Cardiac fibroblast (primary cell): ENCODE measurements around the gene GRIN2A.

Experiments
- DNase-seq, 2 donors: peaks; one replicate each; pipeline versions ENCODE4 v3.0.0 to v3.0.0-alpha.2; 2010; ENCODE audit warnings: low read depth in 2 of 2
- H3K4me3 ChIP-seq, 2 donors: replicated peaks in 1 of 2; 1 replicate in 1 of 2; 2 replicates in 1 of 2; pipeline ENCODE4 v1.5.1; 2011; ENCODE audit warnings: low read depth in 2 of 2, low read length in 2 of 2, mild to moderate bottlenecking in 2 of 2, moderate library complexity in 1 of 2
- TF ChIP-seq, protein P1 (sequence below): IDR thresholded peaks from one replicate; pipeline ENCODE4 v1.5.1; 2011; ENCODE audit warnings: low read depth, mild to moderate bottlenecking, low read length, inconsistent platforms

The GRIN2A gene

DNA sequence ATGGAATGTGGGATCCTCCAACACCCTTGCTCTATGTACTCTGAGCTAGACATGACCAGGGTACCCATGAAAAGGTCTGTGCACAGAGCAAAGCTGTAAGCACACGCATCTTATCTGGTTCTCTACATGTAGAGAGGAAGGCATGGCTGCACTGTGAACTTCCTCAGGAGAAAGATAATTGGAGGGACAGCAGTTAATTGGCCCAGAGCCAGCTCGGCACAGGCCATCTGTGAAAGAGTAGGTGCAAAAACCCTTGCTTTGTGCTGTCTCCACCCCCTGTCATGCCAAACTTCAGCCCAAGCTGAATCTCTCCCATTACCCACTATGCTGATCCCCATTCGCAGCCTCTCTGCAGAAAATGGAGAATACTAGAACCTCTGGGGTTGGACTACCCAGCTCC lies 241.0 kb downstream of the GRIN2A start:
- H3K4me3 ChIP-seq = no peak overlapping the region
- no peak for DNase-seq
- TF ChIP-seq, protein P1, sequence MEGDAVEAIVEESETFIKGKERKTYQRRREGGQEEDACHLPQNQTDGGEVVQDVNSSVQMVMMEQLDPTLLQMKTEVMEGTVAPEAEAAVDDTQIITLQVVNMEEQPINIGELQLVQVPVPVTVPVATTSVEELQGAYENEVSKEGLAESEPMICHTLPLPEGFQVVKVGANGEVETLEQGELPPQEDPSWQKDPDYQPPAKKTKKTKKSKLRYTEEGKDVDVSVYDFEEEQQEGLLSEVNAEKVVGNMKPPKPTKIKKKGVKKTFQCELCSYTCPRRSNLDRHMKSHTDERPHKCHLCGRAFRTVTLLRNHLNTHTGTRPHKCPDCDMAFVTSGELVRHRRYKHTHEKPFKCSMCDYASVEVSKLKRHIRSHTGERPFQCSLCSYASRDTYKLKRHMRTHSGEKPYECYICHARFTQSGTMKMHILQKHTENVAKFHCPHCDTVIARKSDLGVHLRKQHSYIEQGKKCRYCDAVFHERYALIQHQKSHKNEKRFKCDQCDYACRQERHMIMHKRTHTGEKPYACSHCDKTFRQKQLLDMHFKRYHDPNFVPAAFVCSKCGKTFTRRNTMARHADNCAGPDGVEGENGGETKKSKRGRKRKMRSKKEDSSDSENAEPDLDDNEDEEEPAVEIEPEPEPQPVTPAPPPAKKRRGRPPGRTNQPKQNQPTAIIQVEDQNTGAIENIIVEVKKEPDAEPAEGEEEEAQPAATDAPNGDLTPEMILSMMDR = no peak

DNA sequence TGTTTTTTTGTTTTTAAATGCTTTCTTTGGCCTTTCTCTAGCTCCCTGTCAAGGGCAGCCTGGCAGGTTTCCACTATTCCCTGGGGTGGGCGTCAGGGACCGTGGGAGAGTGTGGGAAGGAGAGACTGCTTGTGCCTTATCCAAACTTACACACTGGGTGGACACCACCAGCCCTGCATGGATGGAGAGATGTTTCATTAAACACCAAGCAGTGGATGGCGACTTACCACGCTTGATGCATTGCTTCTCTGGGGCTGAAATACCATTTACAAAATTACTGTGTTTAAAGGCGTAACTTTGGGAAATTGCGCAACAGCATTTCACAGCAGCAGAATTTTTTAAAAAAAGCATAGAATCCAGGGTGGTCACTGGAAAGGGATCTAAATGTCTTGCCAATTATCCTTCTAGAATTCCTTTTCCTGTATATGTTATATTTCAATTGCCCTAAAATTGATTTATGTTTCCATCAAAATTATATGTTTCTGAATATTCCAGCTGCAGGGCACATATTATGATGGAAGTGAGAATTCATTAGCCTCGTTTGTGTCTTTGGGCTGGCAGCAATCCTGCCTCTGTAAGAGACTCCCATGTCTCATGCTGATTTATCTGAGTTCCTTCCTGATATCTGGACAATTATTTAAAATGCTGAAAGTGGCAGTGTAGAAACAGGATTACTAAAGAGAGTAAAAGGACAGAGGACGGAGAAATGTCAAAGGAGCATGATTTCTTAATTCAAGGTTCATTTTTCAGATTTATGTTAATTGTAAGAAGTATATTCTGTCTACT lies 247.3 kb downstream of the GRIN2A start:
- no peak for DNase-seq
- TF ChIP-seq, protein P1 = no peak
- H3K4me3 ChIP-seq = no peak overlapping the region

DNA sequence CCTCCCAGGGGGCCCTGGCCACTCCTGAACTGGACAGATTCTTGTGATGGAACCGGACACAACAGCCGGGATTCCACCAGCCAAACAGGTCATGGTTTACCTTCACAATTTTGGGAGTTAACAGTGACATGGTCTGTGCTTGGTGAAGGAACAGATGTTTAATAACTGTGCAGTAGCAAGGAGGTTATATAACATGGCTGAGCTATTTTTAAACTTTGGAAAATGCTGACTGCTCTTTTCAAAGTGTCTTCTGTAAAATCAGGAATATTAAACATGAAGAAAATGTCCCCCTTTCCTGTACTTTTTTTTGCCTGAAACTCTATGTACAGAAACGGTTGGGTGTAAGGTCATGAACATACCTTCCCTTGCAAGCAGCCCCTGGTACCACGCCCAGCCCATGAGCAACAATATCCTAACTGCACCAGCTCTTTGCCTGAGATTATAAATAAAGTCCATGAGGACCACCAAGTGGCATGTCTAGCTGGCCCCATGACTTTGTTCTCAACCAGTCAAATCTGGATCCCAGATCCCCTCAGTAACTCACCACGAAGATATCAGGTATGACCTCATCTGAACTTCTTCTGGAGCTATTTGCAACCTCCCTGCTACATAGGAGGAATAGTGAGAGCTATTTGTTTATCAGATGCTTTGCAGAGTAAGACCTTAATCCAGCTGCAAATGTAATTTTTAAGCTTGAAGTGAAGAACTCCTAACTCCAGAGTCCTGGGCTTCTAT lies 249.1 kb downstream of the GRIN2A start:
- no peak for DNase-seq
- TF ChIP-seq, protein P1 = no peak
- no peak overlapping the region for H3K4me3 ChIP-seq

DNA sequence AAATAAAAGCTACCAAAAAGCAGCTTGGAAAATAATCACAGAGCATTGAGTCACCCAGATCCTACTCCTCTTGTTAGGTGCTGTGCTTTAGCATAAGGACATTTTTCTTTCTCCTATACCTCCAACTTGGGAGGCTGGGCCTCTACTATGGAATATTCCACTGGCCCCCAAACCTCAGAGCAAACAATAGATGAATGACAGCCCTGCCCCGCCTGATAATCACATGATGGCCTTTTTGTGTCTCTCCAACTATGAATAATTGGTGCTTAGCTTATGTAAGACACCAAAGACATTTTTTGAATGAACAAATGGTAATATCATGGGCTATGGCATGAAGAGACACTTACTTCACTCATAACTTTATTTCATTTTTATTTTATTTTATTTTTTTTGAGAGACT lies 250.2 kb downstream of the GRIN2A start:
- no peak for DNase-seq
- TF ChIP-seq, protein P1 = no peak

DNA sequence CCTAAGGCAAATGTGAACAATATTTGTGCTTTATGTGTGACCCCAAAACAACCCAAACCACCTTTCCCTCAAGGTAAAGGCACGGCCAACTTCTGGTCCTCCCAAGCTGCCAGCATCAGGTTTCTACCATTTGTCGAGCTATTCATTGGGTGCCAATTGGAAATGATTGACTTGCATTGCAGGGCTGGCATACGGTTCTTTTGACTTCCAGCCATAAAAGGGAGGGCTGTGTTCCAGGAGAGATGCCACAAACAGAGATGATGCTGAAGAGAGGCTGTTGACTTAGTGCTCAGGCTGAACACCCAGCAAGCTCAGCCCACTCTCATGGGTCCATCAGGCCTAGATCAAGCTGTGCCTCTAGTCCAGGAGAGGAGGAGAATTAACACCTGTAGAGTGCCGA lies 252.4 kb downstream of the GRIN2A start:
- no peak overlapping the region for H3K4me3 ChIP-seq
- no peak for DNase-seq
- TF ChIP-seq, protein P1 = no peak

More for the DNA sequence above, 250.2 kb downstream of the GRIN2A start:
- no peak overlapping the region for H3K4me3 ChIP-seq

DNA sequence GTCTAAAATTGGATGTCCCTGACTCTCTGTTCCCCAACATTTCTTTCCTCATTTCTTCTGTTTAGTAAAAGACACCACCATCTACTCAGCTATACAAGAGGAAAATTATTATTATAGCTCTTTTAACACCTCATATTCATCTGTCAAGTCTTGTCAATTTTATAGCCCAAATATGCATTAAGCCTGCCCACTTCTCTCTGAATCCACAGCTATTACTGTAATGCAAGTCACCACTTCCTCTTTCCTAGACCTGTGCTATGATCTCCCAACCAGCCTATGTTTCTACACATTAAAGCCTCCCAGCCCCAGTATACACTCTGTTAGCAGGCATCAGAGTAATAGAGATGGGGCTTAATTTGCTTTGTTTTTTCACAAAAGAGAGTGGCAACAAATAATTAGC lies 252.9 kb downstream of the GRIN2A start:
- no peak for DNase-seq
- TF ChIP-seq, protein P1 = no peak
- H3K4me3 ChIP-seq = no peak overlapping the region
